Measurements from ENCODE around the gene PHACTR3.

GRCh38 chr20:59603176-59603575 lies 1.2 kb upstream of the PHACTR3 start:
- TF ChIP-seq CTCF (conservative IDR thresholded peaks at IDR 0.05 in 1 of 2, IDR thresholded peaks at IDR 0.05 in 1 of 2; ENCODE audit: low read depth in 1 of 2, low read length in 2 of 2) (no peak), EZH2 (IDR thresholded peaks at IDR 0.05; ENCODE audit: low read length, missing control alignments) (no peak)
